ENCODE data around the gene BAHD1.

DNA sequence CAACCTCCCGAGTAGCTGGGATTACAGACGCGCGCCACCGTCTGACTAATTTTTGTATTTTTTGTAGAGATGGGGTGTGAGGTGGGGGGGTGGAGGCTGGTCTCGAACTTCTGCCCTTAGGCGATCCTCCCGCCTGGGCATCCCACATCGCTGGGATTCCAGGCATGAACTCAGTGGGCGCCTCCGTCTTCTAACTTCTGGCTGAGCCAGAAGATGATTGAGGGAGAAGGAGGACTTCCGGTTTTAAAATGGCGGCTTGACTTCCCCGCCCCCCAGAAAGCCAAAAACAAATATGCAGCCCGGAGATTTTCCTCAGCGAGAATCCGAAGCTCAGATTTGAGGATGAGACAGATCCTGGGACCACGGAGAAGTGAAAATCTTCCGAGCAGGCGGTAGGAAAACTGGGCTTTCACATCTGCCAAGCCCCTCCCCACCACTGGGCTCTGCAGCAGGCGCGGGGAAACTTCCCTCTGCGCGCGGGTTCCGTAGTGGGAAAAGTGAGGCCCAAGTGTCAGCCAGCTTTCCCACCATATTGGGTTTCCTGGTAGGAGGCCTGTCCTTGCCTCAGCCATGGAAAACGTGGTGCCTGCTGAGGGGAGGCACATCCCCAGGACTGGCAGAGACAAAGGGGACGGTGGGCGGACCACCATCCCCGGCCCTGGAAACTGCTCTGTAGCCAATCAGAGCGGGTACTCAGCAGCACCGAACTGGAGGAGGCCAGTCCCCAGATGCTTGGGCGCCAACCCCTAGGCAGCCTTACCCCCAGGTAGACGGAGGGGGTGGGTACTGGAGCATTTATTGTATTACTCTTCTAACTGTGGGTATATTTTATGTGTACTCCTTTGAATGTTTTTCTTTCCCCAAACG lies 47.3 kb downstream of the BAHD1 start:
- TF ChIP-seq ZNF274 (IDR thresholded peaks at IDR 0.05; ENCODE audit: low read depth, low read length) (no peak), YY1 (IDR thresholded peaks at IDR 0.05; ENCODE audit: insufficient read depth, insufficient read length) (no peak)

Measured in NT2/D1 (cell line).